ENCODE measurements around the gene ITGB6. TPM values are rescaled to one million over a fixed set of nuclear protein-coding genes. Genes with fewer than 3 reads are reported as not detected.

The ITGB6 gene, protein sequence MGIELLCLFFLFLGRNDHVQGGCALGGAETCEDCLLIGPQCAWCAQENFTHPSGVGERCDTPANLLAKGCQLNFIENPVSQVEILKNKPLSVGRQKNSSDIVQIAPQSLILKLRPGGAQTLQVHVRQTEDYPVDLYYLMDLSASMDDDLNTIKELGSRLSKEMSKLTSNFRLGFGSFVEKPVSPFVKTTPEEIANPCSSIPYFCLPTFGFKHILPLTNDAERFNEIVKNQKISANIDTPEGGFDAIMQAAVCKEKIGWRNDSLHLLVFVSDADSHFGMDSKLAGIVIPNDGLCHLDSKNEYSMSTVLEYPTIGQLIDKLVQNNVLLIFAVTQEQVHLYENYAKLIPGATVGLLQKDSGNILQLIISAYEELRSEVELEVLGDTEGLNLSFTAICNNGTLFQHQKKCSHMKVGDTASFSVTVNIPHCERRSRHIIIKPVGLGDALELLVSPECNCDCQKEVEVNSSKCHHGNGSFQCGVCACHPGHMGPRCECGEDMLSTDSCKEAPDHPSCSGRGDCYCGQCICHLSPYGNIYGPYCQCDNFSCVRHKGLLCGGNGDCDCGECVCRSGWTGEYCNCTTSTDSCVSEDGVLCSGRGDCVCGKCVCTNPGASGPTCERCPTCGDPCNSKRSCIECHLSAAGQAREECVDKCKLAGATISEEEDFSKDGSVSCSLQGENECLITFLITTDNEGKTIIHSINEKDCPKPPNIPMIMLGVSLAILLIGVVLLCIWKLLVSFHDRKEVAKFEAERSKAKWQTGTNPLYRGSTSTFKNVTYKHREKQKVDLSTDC
- 0.18 TPM for polyA plus RNA-seq (2013, experiment 1 of 2; ENCODE audit: insufficient read length)
- polyA plus RNA-seq (2013, experiment 2 of 2; ENCODE audit: insufficient read length), result 0.30 TPM

DNA sequence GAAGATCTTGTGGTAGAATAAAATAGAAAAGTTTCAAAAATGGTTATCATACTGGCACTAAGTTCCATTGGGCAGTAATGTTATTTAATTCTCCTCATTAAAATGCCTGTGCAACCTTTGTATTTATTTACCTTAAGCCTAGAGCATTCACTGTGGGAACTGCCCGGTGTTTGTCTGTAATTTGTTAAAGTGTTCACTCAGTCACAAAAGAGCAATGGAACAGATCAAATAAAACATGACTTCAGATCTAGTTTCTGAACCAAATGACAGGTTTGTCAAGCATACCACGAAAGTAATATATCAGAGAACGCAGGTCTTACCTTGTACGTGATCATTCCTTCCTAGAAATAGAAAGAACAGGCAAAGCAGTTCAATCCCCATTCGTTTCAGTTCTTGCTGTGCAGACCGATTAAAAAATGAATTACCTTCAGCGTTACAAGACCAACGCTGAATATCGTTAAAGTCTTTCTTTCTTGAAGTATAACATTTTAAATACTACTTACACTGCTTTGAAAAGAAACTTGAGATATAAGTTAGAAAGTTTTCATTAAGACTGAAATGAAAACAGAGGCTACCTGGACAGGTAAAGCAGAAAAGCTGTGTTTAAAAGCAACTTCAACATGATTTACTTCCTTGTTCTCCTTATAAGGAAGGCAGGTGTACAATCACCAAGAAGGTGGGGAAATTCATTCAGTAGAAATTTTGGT is at the start of gene ITGB6:
Gene ITGB6, minus strand, starts transcription at position 590 of the 707 bp plus-strand sequence. Its CDS starts 209 bp downstream, at position 381.
- DNase-seq, result no peak

DNA sequence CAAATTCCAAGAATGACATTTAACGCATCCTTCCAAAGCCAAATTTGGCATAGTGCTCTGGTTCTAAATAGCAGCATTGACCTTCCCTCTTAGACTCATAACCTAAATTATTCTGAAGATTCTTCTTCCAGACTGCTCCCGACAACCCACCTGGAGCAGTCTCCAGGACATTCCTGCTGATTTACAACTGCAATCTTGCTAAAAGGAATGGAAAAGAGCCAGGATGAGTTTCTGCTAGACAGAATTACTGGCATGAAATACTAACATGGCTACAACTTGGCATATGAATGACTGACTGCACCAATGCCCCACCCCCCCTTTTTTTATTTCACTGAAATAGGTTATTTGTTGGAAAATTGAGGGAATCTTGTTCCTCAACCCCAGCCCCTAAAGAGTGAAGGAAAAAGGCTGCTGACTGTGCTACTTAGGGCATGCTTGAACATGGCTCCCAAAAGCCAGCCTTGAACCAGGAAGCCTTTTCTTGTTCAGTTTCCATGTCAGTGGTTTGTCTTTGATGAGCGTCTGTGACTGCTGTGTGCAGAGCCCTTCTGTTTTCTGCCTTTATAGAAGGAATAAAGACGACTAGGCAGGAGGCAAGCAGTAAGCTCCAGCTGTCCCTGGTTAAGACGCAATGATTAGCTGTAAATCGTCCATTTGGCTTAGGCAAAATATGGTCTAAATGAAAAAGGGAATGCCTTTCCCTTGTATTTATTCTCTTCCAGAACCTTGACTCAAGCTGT is 47.4 kb upstream of the ITGB6 start:
- DNase-seq, result peak; percentile 33

DNA sequence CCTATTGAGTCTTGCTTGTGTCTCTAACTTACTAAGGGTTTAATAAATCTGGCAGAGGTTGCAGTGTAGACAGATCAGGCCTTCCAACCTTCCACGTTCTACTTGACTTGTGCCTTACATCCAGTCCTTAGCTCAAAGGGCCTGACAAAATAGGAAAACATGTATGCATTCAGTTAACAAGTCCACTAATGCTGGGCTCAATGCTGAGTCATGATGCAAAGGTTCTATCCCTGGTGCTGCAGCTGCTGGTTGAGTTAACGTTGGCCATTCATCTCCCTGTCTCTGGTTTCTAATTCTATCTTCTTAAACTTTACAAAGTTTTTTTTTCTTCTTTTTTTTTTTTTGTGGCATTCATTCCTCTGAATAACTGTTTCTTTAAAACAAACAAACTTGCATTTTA is 46.3 kb upstream of the ITGB6 start:
- peak; percentile 35 for DNase-seq

- DNase-seq, result no peak
These were observed 45.6 kb upstream of the ITGB6 start for GRCh38 chr2:160245614-160246155.

DNA sequence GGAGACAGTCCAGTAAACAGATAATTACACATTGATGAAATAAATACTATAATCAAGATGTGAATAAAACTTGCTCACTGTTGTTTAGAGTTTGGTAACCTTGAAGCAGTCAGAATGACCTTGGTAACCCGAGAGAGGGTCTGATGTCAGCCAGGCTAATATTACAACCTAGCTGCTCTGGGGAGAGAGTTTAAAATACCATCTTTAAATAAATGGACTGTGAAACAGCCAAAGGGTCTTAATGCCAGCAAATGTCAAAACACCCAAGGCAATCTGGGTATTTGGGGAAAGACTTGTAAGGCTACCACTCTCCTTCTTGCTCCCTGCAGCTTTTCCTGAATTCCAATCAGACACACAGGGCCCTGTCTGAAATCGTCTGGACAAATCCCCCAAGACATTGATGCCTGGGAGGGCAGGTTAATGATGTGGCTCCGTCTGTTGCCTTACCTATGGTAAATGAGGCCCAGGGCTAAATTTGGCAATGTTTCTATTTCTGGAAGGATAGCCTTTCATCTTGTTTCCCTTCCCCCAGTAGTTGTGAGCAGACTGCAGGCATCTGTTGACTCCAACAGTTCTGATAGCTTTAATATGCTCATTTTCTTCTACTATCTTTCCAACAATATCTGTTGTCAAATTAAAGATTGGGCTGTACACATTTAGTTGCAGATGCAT is 43.0 kb upstream of the ITGB6 start:
- DNase-seq, result no peak

DNA sequence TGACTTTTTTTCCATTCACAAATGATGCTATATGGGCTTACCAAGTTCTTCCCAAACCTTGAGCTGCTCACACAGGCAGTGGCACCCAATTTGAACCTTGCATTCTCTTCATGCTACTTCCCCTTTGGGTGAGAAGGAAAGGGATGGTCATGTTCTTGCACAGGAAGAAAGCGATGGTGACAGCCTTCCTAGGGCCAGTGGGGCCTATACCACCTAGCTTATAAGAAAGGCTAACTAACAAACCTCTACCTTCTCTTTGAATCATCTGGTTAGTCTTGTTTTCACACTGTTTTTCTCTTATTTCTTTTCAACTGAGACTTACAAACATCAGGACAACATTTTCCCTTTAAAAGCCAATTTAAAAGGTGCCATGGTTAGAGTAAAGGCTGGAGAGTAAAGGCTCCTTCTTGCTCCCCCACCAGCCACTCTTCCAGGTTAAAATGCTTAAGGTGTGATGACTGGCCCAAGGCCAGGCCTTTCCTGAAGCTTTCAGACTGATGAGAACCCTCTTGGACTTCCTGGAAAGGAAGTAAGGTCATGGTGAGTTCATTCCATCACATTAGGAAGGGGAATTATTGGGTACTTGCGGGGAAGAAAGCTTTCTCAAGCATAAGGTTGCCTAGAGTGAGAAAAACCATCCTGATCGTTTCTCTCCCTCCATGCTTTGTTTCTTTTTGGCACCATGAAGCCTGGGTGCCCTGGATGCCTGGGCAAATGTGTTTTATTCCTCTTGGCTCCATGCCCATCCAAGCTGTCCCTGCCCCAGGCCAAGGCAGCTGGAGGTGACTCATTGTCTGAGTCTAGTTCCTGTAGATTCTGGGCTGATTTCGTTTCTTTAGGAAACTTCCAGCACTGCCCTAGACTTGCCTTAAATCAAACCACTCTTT is 41.4 kb upstream of the ITGB6 start:
- peak; percentile 83 for DNase-seq

GRCh38 chr2:160239436-160239835 is 39.4 kb upstream of the ITGB6 start:
- DNase-seq, result no peak

DNA sequence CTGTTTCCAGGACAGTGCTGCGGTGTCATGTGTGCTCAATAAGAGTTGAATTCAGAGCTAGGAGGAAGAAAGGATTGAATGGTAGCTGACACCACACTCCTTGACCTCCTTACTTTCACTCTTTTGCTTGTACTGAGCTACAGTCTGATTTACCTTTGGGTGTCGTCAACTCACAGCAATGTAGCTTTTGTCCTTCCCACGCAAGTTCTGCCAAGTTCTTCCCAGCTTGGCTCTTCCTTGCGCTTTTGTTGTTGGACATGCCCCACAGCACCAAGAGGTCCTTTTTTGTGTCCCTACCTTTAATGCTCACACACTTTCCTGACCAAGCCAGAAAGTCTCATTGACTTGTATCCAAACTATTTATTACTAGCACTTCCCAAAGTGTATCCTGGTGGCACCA is 38.3 kb upstream of the ITGB6 start:
- no peak for DNase-seq

DNA sequence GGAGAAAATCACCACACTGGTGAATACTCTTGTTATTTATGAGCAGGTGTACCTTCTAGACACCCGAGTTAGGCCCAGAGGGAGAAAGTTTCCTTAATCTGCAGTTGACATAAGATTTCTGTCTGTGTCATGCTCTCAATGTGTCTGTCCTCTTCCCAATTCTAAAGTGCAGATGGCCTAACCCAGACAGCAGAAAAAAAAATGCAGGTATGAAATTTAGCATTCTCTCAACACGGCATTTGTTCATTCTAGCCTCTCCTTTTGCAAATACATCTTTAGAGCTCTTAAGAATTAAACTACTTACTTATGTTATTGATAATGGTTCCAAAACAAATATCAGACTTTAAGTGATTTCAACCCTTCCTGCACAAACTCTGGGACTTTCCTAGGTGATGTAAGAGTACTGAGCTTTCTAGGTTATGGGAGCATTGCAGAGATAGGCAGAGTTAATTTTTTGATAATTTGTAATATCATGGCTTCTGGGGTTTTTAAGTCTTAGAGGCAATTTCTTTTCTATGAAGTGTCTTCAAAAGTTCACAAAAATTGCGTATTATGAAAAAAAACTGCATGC is 32.9 kb upstream of the ITGB6 start:
- no peak for DNase-seq

GRCh38 chr2:160229591-160229990 is 29.5 kb upstream of the ITGB6 start:
- peak; percentile 39 for DNase-seq

DNA sequence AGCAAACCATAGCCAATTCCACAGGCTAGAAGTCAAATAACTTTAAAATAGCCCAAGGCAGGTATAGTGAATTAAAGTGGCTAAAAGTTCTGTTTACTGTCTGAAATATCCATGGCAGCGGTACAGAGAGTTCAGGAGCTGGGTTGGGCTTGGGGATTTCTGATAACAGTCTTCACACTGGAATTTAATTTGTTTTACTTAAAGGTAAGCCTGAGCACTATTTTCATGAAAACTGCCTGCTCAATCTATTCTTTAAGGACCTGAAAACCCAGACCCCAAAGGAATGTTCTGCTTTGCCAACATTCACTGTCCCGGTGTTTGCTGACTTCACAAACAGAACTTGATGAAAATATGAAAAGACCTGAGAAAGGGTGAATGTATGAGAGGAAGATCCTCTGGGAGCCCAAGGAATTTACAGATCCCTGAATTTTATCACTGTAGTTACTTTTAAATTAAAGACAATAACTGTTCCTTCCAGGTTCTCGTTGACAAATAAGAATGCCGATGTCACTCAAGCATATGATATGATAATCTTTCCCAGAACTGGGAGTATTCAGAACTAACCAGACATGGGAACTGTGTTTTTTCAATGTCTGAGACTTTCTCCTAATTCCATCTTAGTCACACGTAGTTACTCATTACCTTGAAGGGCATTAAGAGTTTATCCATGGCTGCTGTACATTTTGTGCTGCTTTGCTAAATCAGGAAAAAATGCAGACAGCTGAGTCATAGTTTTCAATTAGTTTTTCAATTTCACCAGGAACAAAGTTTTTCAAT is 28.3 kb upstream of the ITGB6 start:
- peak; percentile 92 for DNase-seq

GRCh38 chr2:160227293-160227915 is 27.3 kb upstream of the ITGB6 start:
- DNase-seq, result peak; percentile 36

DNA sequence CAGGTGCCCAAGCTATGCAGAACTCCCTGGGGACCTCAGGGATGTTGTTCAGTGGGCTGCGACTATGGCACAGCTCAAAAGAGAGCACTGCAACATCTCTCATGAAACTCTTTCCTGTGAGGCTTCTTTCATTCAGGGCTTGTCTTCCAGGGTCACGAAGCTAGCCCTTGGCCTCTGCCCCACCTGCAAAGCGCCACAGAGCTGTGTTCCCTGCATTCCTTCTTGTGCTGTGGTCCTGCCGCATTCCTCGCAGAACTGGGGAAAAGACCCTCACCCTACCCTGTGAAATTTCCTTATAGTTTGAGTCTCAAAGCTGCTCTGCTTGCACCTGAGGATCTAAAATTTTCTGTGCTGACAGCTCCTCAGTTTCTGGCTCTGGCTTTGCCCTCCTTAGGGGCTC is 26.3 kb upstream of the ITGB6 start:
- DNase-seq, result no peak

DNA sequence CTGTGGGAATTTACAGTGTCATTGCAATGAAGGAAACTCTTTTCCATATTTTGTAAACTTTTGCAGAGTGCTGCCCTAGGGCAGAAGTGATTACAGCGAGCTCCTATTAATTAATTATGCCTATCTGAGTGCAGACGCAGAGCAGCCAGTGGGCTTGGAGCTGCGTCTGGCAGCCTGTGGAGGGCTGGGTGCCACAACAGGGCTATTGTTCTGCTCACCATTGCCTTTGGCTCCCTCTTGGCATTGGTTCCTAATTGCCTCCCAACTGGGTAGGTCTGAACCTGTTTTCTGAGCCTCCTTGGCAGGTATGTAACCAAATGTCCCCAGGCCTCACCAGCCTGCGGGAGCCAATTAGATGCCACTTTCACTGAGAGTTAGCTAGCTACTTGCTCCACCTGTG is 25.6 kb upstream of the ITGB6 start:
- DNase-seq, result no peak

DNA sequence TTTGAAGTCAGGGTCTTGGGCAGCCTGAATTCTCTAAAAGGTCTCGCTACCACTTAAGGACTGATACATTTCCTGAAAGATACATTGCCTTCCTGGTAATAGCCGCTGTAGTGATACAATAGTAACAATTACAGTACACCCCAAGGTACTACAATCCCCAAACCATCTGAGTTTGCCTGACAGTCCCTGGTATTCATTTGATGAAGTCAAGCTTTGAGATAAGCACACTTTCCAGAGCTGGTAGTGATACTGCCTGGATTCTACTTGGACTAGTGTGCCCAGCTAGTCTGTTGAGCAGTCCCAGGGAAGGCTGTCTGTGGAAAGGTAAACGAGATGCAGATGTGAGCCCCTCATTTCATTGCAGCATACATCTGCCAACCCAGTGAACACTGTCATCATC is 24.4 kb upstream of the ITGB6 start:
- no peak for DNase-seq

DNA sequence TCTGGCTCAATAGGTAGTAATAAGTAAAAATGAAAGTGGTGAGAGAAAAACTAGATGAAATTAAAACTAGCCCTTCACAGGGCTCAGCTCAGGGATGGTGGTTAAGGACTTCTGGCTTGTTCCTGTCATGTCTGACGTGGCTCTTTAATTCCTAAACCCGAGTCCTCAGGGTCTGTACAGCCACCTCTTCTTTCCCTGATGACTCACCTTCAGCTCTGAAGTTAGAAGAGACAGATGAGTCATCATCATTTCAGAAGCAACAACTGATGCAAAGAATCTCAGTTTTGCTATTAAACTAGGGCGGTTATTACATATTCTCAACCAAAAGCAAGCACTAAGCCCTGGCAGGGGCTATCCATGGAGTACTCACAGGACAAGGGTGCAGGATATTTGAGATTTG is 24.0 kb upstream of the ITGB6 start:
- peak; percentile 97 for DNase-seq

DNA sequence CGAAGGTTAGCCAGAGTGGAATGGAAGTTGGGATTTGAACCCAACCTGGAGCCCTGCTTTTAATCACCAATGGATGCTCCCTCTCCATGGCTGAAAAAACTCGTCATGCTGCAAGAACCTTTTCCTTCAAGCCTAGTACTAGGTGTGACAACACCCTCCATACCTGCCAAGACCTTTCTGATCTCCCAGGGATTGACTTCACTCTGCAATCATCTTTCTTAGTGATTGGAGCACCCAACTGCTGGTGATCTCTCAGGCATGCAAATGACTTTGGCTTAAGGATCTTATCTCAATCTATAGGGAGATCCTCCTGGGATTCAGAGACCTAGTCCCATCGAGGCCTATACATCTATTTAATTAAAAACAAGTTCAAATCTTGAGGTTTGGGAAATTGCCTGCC is 23.5 kb upstream of the ITGB6 start:
- no peak for DNase-seq

- DNase-seq, result no peak
These were observed 22.6 kb upstream of the ITGB6 start for GRCh38 chr2:160222546-160223283.
